ENCODE results near the gene MEF2C. TPM values are rescaled to one million over a fixed set of nuclear protein-coding genes. Genes with fewer than 3 reads are reported as not detected.

Gene MEF2C
- total RNA-seq, 1 experiment from 2014 or later, result 1.7 TPM

- TF ChIP-seq RELA (CRISPR knock-in tag; IDR thresholded peaks at IDR 0.05; ENCODE audit: borderline replicate concordance) (no peak), PRDM15 (CRISPR knock-in tag; IDR thresholded peaks at IDR 0.05) (no peak), STAT6 (CRISPR knock-in tag; conservative IDR thresholded peaks at IDR 0.05; ENCODE audit: low read depth) (no peak), MAX (CRISPR knock-in tag; IDR thresholded peaks at IDR 0.05) (no peak), ETV6 (CRISPR knock-in tag; IDR thresholded peaks at IDR 0.05) (no peak)
Measured at GRCh38 chr5:88813244-88813643, 69.7 kb downstream of the MEF2C start (continued).

GRCh38 chr5:88808153-88808552 lies 74.8 kb downstream of the MEF2C start:
- H3K4me3 Mint-ChIP-seq, result no peak overlapping the region
- CTCF ChIA-PET, result no interaction called here
- no peak for ATAC-seq

More at GRCh38 chr5:88808153-88808552, 74.8 kb downstream of the MEF2C start:
- Mint-ChIP-seq H3K4me1 (peaks cover 17% of the 10 kb centered on the region), H3K36me3 (no peaks in the 10 kb centered on the region), H3K27ac (no peak overlapping the region), H3K27me3 (ENCODE audit: low read depth) (no peaks in the 10 kb centered on the region), H3K9me3 (no peaks in the 10 kb centered on the region)
- no peak for TF ChIP-seq ZNF532 (CRISPR knock-in tag; IDR thresholded peaks at IDR 0.05; ENCODE audit: borderline replicate concordance)
- TF ChIP-seq IRF1 (CRISPR knock-in tag; IDR thresholded peaks at IDR 0.05), result no peak
- POLR2A ChIA-PET, result no interaction called here
- DNase-seq (ENCODE audit: low spot score), result no peak
